GM12892 (cell line): ENCODE results near the gene TM2D3.

Experiments
- POLR2A ChIP-seq: IDR thresholded peaks from 2 replicates; pipeline ENCODE4 v1.6.1; 2011; ENCODE audit warnings: low read depth, low read length, control low read depth
- POLR2AphosphoS5 ChIP-seq: IDR thresholded peaks from 2 replicates; pipeline ENCODE4 v1.6.1; 2011; ENCODE audit warnings: low read depth, low read length, control low read depth
- TAF1 ChIP-seq: IDR thresholded peaks from 2 replicates; pipeline ENCODE4 v1.6.1; 2011; ENCODE audit warnings: low read depth, mild to moderate bottlenecking, control low read depth, low read length, borderline replicate concordance

- TF ChIP-seq POLR2A (no peak), TAF1 (no peak), POLR2AphosphoS5 (no peak)
These were observed 10.3 kb downstream of the TM2D3 start for GRCh38 chr15:101641894-101642293.
